Hematopoietic multipotent progenitor cell treated with erythropoietin and hydrocortisone succinate and interleukin-3 and kit ligand, for 15 days (in vitro differentiated cells): Measurements from ENCODE around the gene RFTN1.

Experiments used
- DNase-seq: peaks from one replicate; pipeline ENCODE4 v3.0.0-alpha.2; 2015; ENCODE audit warnings: low spot score

Gene RFTN1

DNA sequence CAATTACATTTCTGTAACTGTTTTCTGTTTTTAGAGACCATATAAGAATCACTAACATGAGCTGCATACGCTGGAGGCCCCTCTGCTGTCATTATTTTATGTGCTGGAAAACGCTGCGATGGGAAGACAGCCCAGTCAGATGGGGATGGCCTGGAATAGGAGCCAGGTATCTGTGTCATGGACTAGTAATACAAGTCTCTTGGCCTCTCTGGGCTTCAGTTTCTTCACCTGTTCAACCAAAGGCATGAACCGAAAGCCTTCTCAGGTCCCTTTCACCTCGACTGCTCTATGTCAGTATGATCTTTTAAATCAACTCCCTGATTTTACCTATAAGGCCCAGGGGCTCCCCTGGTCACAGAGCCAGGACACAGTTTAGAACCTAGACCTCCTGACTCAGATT lies 14.6 kb upstream of the RFTN1 start:
- DNase-seq = no peak

DNA sequence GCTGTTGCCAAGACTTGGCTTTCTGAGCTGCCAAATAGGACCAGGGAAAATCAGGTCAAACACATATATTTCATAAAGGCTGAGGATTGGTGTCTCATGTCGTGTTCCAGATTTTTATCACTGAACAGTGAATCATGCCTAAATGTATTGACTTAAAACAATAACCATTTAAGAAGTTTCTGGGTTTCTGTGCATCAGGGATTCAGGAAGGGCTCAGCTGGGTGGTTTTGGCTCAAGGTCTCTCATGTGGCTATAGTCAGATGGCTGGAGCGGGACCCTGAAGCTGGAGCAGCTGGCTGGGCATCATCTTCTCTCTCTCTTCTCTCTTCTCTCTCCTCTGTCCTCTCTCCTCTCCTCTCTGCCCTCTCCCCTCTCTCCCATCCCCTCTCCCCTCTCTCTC lies 10.7 kb upstream of the RFTN1 start:
- no peak for DNase-seq

DNA sequence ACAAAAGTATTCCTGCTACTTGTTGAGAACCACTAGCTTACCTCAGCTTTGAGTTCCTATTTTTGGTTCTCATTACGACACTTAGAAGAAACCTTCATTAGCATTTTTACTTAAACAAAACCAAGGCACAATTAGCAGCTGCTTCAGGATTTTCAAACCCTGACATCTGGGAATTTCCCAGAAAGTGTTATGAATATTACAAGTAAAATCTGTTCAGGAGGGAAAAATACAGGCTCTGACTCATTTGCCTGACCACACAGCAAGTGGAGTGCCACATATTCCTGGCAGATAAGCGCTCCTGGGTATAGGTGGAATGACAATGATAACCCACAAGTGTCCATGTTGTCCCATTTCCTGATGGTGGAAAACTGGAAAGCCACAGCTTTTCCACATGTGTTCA lies 10.3 kb upstream of the RFTN1 start:
- DNase-seq = no peak

DNA sequence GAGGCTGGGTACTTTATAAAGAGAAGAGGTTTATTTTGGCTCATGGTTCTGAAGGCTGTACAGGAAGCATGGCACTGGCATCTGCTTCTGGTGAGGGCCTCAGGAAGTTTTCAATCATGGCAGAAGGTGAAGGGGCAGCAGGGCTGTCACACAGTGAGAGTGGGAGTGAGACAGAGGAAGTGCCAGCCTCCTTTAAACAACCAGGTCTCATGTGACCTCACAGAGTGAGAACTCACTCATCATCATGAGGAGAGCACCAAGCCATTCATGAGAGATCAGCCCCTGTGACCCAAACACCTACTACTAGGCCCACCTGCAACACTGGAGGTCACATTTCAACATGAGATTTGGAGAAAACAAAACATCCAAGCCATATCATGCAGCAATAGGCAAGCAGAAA lies 9.3 kb upstream of the RFTN1 start:
- DNase-seq = no peak

DNA sequence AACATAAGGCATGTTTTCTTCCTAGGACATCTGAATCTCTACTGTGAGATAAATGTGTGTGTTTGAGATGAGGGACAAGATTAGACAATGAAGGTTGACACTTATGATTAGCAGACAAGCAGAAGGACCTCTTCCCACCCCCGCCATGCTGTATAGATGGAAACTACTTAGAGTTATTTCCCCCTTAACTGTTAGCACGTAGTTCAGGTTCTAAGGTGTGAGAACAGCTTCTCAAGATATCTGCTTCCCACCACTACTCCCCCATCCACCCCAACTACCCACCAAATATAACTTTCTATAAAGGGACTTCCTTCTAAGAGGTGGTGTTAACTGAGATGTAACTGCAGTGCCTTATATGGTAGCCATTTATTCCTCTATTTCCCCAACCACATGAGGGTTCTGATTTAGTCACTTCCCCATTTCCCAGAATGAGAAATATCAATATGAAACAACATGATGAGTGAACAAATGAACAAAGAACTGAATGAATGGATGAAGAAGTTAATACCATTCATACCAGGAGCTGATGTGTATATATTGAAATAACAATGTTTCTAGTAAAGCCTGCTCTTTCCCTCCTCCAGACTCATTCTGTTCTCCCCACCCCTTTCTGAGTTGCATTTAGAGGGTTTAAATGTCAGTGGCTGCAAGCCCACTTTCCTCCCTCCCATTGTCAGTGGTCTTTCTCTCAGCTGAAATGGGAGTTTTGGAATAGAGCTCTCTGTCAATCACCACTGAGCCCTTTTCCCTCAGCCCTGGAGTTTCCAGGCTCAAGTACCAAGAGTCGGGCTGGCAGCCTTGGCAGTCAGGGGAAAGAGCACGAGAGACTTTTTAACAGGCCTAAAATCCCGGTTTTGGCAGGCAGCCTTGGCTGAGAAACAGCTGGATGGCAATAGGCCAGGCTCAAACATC lies 7.7 kb upstream of the RFTN1 start:
- no peak for DNase-seq

DNA sequence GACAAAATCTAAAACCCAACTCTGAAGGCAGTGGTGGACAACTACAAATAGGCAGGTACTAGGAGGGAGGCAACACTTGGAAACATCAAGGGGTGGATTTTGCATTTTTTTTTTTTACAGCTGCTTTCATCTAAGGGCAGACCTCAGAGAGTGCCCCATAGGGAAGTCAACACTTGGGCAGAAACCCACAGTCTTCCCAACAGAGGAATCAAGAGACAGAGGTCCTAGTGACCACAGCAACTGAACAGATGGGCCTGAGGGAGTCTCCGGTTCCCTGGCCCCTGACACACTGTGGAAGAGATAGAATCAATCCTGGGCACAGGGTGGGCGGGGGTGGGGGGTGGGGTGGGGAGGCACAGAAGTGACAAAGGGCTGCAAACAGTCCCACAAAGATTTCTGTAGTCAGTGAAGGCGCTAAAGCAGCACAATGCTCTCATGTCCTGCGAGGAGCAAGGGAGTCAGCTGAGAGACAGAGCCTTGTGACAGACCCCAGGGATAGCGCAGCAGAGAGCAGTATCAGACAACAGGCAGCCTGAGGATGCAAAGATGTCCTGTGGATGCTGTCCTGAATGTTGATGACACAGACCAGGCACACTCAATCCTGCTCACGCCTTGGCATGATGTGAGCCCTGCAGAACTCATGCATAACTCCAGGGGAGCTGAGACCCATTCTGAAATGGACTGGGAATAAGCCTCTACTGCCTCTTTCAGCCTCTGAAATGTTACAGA lies 6.9 kb upstream of the RFTN1 start:
- no peak for DNase-seq

DNA sequence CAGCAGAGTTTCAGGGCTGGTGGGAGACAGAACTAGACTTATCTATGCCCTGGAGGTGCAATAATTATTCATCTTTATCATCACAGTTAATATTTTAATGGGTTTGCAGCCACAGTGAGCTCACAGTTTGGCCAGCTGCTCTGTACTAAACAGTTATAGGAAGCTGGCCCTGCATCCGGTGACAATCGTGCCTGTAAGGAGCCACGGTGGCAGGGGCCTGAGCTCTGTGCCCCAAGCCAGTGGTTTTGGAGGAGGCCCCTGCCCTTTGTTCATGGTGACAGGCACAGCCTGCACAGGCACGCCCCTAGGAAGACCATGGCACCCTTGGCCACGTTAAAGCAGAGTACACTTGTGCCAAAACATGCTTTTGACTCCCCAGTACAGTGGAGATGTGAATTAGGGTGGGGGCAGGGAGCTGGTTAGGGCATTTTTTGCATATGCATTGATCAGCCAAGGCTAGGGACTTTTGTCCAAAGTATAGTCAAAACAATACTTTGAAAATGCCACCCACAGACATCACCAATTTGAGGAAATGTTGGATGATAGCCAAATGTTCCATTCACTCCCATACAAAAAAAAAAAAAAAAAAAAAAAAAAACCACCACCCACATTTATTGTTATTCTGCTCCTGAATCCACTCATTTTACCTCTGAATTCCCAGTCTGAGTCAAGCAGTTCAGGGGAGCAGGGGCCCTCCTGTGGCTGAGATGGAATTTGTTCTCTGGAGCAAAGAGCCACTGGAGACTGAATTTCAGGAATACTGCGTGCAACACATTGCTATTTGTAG lies 3.4 kb upstream of the RFTN1 start:
- no peak for DNase-seq

DNA sequence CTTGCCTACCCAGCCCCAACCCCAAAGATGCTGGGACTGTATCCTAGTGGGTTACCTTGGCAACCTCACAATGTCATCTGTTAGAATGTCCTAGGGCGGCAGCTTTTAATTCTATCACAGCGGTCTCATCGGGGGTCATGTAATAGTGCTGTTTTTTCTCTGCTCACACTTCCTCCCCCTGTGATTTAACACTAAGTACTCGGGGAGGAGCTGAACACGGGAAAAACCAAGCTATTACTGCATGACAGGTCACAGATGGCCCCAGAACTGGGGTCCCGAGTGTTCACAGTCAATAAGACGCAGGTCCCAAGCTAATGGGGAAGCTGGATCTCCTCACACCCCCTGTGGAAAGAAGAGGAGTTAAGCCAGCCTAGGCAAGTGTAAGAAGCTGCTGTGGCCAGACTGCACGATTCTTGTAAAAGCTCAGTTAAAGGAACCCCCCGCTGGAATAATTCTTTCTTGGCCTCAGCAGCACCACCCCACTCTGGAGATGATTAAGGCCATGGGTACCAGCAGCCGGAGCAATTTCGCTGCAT lies 2.5 kb upstream of the RFTN1 start:
- no peak for DNase-seq

DNA sequence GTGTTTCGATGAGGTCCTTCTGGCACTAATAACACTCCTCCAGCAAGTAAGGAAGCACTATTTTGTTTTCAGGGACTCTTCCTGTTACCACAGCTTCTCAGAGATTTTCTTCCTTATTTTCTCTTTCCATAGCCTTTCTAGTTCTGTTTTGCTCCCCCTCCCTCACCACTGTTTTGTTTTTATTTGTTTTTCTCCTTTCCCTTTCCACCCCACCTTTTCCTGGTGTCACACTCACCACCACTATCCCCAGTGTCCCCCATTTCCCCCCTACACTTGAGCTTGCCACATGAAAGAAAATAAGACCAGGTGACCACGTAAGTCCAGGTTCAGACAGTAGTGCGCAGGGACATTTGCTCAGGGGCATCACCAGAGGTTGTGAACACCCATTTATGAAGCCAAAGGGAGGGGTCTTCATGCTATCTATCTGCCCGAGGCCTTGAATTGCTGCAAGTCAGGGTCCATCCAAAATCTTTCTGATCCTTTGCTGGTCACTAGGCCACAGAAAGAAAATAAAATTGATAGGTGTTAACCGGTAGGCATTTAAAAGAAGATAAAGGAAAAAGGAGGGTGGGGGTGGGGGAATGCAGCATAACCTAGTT lies 1.4 kb upstream of the RFTN1 start:
- no peak for DNase-seq

DNA sequence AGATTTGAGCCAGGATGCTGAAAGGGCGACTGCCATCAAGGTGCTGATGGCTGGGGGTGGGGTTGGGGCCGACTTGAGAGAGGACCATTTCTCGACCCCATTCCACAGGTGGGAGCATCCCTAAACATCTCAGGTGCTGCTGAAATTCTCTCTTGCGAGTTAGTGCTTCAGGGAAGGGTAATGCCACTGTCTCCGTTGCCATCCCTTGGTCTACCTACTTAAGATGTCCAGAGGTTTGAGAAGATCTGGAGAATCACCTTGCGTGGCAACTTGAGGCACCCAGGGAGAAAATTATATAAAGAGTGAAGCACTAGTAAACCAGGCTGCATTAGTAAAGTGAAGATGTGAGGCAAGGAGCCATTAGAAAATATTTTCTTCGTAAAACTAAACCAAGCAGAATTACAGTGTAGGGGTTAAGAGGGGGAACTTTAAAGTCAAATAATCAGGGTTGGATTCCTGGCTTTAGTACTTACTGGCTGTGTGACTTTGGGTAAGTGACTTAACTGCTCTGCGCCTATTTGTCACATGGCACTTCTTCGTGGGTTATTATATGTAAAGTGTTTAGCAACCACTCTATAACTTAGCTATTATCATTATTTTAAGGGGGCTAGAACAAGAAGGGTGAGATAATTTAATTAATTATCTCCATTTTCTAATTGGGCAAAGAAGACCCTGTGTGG lies 662 bp upstream of the RFTN1 start:
- DNase-seq = no peak

DNA sequence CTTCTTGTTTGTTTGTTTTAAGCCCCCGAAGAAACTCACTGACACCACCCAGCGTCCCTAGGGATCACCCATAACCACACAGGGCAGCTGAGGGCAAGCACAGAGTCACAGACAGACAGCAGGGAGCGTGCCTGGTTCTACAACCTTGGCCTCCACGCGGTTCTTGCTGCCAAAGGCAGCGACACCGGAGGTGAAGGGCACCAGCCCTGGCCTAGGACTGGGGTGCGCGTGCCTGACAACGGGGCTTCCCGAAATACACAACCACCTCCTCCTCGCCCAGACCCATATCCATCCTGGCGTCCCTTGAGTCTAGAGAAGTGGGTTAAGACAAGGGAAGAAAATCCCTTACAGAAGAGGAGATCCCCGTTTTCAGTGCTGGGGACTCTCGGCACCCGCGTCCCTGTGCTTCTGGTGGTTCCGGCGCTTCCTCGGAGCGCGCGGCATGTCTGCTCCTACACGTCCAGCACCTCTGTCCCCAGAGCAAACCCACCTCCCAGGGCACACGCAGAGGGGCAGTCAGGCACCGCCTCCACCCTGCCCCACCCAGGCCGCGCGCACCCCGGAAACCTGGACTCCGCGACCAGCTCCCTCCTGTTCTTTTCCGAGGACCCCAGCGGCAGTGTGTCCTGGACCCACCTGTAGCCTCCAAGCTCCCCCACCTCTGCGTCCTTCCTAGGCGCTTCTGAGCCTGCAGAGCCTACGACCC lies 911 bp downstream of the RFTN1 start:
- no peak for DNase-seq

DNA sequence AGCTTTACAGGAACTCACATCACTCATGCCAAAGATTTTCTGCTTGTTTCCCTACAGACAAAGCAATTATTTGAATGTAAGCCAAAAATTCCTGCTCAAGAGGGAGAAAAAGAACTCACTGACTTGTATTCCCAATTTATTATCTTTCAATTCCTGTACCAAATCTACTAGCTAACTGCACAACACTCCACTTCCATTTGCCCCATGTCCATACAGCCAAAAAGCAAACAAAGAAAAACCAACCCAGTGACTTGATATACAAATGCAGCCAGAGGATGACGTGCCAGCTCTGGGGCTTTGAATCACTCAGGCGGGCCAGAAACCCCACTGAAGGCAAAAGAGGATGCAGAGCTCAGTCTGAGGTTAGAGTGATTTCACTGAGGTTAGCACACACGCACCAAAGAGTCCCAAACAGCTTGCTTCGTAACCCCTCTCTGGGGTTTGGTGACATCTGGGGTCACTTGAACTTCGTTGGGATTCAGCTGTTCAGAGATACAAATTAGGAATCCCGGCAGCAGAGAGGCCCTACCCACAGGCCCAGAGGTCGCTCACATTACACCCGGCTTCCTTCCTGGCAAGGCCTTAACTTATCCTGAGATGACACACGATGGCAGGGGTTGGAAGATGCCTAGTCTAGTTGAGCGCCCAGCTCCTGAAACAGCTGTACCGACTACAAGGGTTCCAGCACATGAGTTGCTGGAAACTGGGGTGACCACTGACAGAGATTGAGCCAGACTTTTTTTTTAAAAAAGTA lies 1.6 kb downstream of the RFTN1 start:
- DNase-seq = no peak

DNA sequence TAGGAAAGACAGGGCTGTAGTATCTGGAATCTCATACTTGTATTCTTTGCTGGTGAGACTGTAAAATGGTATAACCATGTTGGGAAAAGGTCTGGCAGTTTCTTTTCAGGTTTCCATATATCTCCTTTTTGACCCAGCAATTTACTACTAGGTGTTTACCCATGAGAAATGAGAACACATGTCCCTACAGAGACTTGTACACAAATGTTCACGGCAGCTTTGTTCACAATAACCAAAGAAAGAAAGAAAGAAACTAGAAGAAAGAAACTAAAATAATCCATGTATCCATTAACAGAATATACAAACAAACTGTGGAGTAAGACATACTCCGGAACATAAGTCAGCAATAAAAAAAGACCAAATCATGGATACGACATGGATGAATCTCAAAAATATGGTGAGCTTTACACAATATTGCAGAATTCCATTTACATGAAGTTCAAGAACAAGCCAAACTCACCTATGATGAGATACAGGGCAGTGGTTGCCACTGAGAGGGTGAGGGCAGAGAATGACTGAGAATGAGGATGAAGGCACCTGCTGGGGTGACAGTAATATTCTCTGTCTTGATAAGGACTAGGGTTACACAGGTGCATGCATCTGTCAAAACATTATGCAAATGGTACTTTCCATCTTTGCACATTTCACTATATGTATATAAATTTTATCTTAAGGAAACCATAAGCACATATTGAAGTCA lies 2.7 kb downstream of the RFTN1 start:
- no peak for DNase-seq

DNA sequence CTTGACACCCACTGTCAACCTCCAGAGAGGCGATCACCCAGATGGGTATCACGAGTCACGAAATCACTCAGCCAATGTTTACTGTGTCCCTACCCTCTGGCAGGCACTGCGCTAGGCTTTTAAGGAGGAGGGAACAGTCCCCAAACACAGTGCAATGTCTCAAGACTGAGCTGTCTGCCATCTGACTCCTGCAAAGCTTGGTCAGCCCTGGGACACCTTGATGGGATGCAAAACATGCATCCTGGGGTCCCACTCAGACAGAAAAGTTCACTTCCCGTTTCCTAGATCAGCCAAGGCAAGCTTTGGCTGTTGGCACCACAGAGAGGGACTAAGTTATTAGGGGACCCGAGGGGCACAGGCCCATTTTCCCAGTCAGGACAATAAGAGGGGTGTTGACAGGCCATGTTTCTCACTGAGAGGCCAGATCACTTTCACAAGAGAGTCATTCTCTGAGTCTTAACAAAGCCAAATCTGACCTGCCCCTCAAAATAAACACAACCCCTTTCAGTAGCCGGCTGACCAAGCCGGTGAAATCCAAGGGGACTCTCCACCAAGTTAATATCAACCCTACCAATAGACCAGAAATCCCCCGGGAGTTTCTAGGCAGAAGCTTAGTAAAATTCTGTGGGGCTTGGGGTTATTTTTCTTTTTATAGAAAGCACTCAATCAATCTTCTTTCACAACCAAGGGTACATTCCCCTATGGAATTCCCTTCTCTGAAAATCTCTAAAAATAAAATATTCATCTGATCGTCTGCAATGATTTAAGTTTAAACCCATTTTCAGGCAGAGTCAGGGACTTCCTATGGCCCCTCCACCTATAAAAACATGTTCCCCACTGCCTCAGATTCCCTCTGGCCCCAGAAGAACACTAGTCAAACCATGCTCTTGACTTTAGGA lies 3.5 kb downstream of the RFTN1 start:
- no peak for DNase-seq

DNA sequence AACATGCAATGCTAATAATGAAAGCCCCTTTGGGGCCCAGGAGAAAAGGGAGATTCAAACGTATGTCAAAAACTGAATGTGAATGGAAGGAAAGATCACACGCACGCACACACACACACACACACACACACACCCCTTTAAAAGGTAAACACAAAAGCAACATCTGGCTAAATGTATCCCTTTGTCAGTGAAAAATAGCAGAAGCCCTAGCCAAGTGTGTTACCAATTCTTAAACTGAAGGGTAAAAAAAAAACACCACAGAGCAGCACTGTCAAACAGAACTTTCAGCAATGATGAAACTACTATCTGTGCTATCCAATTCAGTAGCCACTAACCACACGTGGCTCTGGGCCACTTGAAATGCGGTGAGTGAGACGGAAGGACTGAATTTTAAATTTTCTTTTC lies 4.9 kb downstream of the RFTN1 start:
- DNase-seq = no peak

DNA sequence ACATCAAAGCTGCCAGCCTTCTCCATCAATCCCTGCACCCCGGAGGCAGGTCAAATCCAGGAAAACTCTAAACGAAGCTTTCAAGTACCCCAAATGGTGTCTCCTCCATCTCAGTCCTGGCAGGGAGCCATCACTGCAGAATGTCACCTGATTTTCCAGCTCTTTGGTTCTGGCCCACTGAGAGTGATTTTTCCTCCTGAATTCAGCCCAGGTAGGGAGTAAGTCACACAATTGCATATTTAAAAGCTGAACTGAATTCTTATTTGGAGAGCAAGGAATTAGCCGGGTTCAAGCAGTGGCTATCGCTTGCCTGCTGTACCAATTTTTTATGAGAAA lies 5.3 kb downstream of the RFTN1 start:
- DNase-seq = no peak

DNA sequence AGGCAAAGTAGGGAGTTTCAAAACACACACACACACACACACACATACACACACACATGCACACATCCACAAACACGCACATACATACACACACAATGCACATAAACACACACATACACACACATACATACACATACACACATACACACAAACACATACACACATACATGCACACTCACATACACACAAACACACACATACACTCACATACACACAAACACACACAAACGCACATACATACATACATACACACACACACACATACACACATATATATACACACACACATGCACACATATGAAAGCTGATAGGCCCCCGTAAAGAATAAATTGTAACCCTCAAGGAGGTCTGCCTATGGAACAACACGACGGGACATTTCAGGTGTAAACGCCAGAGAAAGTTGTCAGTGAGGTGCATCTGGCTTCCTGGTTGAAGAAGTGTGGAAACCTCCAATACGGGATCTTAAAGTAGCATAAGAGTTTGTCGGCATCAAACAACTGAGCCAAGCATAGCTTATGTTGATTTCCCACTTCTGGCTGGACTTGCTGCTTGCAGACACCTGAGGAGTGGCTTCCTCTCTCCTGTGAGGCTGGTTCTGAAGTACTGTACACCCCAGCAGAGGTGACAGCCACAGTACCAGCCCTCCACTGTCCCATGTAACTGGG lies 5.8 kb downstream of the RFTN1 start:
- no peak for DNase-seq
